NK-92 (cell line): ENCODE data around the gene HEATR3.

Source experiments
- DNase-seq: peaks from one replicate; lab custom pipeline; 2025; ENCODE audit not compliant: unreplicated experiment; lab: John Stamatoyannopoulos, UW

Gene HEATR3

DNA sequence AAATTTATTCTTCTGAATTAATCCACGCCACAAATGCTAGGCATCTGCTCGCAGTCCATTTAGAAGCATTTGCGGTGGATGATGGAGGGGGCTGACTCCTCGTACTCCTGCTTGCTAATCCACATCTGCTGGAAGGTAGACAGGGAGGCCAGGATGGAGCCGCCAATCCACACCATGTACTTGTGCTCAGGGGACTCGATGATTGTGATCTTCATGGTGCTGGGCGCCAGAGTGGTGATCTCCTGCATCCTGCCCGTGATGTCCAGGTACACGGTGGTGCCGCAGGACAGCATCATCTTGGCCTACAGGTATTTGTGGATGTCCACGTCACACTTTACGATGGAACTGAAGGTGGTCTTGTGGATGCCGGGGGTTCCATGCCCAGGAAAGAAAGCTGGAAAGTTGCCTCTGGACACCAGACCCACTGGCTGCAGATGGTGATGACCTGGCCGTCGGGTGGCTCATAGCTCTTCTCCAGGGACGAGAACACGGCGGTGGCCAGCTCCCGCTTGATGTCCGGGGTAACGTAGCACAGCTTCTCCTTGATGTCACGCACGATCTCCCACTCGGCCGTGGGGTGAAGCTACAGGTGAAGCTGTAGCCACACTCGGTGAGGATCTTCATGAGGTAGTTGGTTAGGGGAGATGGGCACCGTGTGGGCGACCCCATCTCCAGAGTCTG, 7.5 kb upstream of the HEATR3 start:
- DNase-seq: no peak

DNA sequence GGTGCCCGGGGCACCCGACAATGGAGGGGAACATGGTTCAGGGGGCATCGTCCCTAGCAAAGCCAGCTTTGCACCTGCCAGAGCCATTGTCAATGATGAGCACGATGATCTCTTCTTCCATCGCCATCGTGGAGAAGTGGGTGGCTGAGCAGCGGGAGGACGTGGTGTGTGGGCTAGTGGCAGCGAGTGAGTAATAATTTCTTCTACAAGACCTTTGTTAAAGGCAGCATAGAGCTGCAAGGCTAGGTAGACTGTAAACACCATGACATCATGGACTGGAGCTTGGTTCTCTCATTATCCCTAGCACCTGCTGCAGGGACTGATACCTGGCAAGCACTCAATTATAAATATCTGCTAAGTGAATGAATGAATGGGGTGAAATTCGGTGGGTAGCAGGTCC, 6.7 kb upstream of the HEATR3 start:
- DNase-seq: no peak

DNA sequence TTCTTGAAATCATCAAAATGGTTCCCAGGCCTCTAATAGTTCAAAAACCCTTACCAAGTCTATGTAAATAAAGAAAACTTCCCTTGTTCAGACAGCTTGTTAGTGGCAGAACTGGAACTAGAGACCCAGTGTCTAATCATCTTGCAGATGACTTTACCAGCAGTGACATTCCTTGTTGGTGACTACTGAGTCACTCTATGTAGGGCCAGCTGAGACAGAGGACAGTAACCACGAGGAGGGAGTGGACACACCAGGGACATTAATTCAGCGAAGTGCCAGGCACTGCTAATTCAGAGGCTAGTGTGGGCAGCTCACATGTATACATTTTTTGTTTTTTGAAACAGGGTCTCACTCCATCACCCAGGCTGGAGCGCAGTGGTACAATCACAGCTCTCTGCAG, 6.1 kb upstream of the HEATR3 start:
- DNase-seq: no peak

DNA sequence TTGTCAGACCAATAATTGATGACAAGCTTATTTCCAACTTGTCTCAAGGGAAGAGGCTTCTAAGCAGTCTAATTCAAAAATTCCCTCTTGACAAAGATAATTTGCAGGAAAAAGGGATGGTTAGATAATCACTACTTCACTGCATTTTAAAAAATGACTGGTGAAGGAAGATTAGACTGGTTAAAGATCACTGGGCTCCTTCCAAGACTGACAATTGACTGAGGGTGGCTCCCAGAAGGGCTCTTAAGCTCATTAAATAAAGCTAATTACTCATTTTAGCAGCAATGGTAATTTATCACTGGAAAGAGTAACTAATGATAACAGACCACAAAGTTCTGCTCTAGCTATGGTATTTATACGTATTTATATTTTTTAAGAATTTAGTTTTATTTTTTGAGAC, 4.4 kb upstream of the HEATR3 start:
- no peak for DNase-seq

DNA sequence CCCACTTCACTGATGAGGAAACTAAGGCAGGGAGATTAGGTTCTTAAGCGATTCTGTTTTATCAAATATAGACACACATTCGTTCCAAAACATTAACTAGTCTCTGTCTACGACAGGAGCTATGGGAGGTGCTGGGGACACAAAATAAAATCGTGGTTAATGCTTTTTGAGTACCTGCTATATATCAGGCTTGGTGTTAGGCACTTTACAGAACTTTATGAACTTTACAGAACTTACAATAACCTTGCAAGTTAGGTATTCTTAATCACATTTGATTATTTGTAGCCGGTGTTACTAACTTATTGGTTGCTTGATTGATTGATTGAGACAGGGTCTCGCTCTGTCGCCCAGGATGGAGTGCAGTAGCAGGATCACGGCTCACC, 538 bp upstream of the HEATR3 start:
- DNase-seq: no peak

DNA sequence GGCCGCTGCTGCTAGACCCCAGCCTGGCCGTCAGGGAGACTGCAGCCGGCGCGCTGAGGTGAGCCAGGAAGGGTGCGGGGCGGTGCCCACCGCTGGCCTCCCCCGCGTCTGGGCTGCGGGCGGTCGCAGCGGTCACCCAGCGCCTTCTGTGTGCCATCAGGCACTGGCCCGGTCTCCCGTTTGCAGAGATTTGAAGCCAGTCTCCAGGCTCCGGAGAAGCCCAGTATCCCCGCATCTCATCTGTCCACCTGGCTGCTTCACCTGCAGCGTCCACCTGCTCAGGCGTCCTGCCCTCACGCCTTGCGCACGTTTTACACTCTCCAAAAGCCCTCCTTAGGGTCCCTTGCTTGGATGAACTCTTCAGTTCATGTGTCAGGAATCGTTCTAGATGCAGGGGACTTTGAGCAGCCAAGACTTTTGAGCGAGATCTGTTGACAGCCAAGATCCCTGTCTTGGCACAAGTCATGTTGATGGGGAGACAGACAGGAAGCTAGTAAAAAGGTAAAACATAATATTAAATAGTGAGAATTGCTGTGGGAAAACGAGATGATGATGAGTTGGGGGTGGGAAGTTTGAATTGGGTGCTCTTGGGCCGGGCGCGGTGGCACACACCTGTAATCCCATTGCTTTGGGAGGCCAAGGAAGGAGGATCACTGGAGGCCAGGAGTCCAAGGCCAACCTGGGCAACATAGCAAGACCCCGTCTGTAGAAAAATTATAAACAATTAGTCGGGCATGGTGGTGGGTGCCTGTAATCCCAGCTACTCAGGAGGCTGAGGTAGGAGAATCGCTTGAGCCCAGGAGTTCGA, 916 bp downstream of the HEATR3 start:
- no peak for DNase-seq

DNA sequence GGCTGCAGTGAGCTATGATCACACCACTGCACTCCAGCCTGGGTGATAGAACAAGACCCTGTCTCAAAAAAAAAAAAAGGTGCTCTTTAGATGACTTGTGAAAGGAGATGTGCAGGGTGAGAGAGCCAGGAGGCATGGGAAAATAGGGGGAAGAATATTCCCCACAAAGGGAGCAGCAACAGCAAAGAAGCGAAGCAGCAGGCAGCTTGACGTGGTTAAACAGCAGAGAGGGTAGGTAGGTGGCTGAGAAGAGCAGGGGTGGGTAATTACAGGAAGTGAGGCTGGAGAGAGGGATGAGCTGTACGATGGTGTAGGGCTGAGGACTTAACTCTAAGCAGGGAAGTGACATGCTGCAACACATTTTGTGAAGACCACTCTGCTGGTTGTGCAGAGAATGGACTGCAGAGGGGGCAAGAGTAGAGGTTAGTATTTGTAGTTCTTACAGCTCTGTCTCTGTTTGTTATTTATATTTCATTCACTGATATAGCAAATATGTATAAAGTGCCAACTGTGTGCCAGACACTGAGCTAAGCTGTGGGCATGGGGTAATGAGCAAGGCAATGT, 1.6 kb downstream of the HEATR3 start:
- DNase-seq: no peak

DNA sequence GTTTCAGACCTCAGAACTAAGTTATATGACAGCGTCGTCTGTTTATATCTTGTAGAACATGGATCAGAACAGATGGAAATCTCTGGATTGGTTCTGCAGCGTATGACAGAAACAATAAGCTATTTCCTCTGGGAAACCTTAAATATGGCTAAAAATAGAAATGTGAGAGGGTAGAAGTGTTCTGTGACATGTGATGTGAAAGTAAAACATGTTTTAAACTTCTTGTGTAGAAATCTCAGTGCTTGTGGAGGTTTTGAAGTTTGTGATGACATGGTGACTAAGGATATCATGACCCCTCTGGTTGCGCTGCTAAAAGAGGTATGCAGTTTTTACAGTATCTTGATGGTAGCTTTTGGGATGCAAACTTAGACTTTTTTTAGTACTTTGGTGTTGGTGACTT, 2.8 kb downstream of the HEATR3 start:
- DNase-seq: no peak

DNA sequence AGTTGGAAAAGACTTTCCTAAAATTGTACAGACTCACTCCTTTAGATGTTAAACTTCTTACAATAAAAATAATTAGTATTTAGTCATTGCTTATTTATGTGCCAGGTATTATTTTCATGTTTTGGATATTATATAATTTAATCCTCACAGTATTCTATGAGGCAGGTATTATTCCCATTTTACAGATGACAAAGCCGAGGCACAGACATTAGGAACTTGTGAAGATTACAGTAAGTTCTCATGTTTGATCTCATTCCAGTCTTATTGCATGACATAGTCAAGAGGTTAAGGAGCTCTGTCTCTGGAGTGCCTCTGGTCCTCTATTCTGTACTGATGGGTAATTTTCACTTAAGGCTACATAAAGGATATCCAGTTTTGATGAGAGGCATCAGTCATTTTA, 3.3 kb downstream of the HEATR3 start:
- no peak for DNase-seq

DNA sequence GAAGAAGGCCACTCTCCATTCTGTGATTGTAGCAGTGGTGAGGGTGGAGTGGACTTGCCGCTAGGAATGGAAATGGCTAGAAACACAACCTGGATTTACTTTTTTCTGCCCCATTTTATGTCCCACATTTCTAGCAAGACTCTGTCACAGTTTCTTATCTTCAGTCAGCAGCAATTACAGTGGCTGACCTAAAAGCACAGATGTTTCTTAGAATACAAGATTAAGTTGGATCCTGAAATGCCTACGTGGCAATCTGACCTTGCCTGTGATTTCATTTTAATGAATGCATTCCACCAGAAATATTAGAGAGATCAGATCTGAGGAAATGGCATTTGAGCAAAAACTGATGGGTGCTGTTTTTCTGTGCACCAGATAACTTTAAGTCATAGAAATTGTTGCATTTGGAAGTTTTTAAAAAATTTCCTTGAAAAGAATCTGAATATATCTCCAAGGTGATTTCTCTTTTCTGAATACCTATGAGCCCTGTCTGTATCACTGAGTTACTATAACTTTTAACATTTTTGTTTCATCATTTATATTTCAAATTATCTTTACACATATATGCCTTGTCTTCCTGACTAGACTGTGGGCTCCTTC, 5.4 kb downstream of the HEATR3 start:
- DNase-seq: no peak

DNA sequence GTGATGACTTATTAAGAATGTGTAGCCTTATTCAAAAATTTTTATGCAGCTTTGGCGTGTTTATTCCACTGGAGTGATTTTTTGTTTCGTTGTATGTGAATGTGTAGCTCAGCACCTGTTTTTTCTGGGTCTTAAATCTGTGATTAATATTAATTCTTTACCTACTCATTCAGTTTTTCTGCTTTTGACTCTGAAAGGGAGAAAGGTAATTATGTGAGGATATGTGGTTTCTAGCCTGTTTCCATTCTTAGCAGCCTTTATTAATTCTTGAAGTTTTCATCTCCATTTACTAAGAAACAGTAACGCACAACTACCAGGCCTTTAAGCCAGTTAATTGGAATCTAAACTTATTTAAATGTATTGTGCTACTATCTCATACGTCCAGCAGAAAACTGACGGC, 7.0 kb downstream of the HEATR3 start:
- no peak for DNase-seq

DNA sequence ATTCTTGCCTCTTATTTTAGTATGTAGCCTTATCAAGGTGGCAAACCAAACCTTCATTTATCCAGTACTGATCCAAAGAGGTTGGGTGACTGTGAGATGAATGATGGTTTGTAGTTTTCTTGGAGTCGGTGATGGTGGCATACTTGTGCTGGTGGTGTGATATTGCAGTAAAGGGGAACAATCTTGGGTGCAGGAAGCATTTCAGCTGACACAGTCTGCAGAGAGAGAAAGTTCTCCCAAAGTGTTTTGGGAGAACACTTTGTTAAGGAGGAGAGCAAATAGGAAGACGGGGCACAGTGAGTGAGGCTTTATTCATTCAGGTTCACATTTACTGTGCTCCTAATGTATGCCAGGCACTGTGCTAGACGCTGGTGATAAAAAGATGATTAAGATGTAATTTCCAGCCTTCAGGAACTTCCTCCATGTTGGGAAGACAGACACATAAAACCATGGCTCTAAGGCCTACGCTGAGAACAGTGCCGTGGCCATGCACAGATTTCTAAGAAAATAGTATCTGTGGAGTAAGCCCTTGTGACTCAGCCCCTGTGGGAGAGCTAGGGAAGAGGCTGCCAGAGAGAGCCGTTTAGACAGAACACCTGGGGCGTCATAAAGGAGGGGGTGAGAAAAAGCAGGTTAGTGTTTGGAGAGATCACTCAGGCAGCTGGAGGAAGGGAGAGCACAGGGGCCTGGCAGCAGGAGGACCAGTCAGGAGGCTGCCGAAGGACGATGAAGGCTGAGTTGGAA, 13.8 kb downstream of the HEATR3 start:
- no peak for DNase-seq

DNA sequence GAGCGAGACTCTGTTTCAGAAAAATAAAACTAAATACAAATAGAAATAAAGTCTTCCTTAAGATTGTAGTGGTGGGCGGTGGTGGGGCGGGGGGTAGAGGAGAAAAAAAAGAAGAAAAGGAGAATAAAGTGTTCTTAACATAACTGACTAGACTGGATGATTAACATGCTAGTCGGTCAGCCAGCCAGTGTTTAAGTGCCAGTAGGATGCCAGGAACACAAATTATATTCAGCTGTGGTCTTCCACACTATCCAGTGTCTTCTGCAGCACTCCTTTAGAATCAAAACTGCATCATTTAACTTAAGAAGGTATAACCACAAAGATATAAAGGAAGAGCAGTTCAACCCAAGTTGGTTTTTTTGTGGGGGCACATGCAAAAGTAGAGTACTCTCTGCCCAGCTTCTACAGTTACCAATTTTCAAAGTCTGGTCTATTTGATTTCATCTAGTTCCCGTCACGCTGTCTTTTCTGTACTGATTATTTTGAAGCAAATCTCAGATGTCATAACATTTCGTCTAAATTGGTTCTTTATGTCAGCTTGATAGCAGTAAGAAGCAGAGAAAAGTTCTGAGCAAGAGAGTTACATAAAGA, 15.8 kb downstream of the HEATR3 start:
- no peak for DNase-seq

DNA sequence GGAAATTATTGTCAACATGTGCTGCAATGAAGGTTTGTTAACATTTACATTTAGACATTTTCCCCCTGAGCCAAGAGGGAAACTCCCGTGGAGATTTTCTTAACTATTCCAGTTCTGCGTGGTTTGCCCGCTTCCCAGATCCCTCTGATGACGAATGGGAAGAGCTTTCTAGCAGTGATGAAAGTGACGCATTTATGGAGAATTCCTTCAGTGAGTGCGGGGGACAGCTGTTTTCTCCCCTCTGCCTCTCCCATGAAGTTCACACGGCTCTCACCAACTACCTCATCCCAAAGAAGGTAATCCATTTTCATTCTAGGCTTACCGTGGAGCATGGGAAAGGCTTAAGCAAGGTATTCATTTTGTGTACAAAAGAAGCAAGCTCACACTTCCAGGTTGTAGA, 18.2 kb downstream of the HEATR3 start:
- DNase-seq: no peak

DNA sequence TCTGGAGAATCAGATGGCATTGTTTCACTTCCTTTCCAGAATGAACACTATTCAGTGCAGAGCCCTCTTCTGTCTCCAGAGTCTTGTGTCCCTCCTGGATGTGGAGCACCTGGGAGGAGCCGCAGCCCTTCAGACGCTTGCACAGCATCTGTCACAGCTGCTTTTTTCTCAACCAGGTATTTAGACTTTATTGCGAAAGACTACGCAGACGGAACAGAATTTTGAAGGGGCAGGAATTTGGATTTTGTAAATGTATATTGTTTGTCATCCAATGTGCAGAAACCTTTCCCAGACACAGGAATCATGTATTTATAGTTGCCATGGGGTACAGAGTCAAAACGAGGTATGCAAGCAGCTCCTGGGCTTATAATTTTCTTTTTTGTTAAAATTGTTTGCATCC, 20.4 kb downstream of the HEATR3 start:
- DNase-seq: no peak

DNA sequence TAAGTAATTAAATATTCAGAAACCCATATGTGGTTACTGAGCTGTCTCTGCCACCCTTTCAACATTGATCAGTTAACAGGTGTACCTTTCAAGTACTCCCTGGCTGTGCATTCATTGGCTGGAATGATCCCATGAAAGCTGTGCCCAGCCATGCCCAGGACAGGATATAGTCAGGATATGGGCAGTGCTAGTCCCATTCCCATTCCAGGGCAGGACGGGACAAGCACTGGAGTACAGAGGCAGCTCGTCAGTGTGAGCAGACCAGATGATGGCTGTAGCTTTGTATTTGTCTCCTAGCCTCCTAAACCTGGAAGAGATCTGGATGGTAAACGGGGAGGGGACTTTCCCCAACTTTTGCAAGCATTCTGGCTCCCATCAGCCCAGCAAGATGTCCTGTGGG, 22.5 kb downstream of the HEATR3 start:
- no peak for DNase-seq

DNA sequence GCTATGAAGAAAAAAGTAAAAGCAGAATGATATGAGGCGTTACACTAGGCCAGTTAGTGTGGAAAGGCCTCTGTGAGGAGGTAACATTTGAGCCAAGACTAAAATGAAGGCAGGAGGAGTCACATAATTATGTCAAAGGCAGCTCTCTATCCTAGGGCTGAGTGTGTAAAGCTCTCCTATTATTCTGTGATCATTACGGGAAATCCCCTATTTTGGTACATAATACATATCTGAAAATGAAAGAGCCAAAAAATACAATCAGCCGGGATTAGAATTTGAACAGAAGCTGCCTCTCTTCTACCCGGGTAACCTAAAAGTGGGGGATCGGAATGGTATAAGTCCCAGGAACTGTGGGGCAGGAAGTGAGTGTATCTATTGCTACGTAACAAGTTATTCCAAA, 27.1 kb downstream of the HEATR3 start:
- DNase-seq: no peak

DNA sequence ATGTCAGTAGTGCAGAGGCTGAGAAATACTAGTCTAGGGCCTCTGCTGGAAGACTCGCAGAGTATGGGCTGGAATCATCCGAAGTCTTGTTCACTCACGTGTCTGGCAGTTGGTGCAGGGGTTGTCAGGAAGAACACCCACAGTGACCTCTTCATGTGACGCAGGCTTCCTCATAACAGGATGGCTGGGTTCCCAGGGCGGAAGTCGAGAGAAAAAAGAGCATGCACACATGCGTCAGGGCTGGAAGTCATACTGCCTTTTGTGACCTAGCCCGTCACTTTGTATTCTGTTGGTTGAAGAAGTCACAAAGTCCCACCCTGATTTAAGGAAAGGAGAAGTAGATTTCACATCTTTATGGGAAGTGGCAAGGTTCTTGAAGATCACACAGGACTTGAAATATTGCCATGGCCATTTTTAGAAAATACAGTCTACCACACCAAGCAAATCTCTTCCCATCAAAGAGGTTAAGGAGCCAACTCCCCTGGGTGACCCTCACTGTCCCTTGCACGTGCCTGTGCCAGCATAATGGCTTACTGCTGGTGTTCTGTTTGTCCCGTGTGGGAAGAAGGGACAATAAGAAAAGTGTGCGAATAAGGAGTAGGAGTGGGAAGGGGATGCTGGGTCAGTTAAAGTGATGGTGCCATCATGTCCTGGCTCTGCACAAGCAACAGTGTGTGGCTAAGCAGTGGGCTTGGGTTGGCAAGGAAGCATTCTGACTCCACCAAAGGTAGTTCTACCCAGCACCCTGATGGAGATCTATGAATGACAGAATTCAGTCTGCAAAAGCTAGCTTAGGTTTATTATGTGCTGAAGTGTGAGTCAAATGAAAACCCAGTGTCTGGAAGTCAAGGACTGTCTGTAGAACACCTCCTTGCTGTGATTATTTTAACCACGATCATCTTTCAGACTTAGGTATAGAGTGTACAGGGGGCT, 28.1 kb downstream of the HEATR3 start:
- no peak for DNase-seq

DNA sequence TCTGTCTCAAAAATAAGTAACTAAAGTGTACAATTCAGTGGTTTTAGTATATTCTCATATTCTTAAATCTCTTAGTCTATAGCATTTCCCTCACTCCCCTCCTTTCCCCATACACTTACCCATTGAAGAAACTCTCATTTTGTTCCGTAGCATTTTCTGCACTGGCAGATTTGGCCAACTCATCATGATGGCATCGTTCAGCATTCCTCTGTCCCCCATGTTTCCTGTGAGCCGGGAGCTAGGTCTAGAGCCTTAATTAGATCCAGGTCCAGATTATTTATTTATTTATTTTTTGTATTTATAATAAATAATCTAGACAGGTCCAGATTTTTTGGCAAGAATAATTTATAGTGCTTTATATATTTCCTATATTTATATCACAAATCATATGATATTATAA, 31.0 kb downstream of the HEATR3 start:
- DNase-seq: no peak
